D721Med (cell line): ENCODE data around the gene DDX47.

Source experiments
- DNase-seq: peaks from one replicate; pipeline ENCODE4 v3.0.0; 2011; ENCODE audit warnings: low spot score; ENCODE audit not compliant: insufficient read length
- FAIRE-seq: peaks from 2 replicates; lab custom pipeline; 2011; peaks lifted over from hg19 to GRCh38; lab: Jason Lieb, UNC
- TF ChIP-seq, protein P1 (sequence below): IDR thresholded peaks from 2 replicates; pipeline ENCODE4 v1.5.1; 2012; ENCODE audit warnings: mild to moderate bottlenecking, control low read depth; ENCODE audit not compliant: insufficient read depth; ENCODE audit errors: missing control alignments

DDX47 gene

DNA sequence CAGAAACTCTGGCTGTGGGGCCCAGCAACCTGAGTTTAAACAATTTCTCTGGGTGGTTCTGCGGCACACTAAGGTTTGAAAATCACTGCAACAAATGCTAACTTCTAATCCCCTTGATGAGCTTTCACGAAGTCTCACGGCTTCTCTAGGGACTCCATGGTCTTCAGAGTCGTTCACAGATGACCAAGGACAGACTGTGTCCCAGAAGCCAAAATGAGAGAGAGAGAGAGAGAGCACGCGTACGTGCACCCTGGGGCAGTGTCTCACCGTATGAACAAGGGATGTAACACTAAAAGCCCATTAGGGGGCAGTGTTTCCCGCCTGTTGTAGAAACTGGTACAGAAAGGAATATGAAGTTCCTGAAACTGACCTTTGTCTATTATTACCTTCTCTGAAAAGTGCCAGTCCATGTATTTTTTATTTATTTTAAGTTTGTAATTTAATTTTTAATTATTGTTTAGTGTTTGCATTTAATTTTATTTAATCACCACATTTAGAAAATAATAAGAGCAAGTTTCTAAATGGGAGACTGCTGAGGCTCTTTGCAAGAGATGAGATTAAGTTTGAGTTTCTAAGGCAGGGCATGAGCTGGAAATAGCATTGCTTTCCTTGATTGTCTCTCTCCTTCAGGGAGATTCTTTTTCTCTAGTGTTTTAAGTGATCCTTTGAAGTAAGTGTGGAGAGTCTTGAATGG lies 24.3 kb upstream of the DDX47 start:
- FAIRE-seq, result no peak
- DNase-seq, result no peak
- TF ChIP-seq, protein P1, sequence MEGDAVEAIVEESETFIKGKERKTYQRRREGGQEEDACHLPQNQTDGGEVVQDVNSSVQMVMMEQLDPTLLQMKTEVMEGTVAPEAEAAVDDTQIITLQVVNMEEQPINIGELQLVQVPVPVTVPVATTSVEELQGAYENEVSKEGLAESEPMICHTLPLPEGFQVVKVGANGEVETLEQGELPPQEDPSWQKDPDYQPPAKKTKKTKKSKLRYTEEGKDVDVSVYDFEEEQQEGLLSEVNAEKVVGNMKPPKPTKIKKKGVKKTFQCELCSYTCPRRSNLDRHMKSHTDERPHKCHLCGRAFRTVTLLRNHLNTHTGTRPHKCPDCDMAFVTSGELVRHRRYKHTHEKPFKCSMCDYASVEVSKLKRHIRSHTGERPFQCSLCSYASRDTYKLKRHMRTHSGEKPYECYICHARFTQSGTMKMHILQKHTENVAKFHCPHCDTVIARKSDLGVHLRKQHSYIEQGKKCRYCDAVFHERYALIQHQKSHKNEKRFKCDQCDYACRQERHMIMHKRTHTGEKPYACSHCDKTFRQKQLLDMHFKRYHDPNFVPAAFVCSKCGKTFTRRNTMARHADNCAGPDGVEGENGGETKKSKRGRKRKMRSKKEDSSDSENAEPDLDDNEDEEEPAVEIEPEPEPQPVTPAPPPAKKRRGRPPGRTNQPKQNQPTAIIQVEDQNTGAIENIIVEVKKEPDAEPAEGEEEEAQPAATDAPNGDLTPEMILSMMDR, result peak; percentile 77

DNA sequence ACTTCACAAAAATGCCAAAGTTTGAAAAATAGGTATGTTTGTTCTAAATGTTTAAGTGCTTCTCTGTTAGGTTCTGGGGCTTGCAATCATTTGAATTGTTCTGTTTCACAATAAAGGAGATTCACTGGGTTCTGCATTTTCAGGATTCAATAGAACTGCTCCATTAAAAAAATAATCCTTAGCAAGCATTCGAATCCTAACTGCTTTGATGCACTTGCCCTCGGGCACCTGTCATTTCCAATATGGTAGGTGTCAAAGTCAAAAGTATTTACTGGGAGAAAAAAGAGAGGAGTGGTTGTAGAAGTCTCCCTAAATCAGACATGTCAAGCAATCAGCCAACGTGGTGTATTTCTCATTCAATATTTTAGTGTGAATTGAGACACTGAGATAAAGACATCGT lies 22.2 kb upstream of the DDX47 start:
- DNase-seq (no peak), FAIRE-seq (no peak)
- TF ChIP-seq, protein P1, result no peak

DNA sequence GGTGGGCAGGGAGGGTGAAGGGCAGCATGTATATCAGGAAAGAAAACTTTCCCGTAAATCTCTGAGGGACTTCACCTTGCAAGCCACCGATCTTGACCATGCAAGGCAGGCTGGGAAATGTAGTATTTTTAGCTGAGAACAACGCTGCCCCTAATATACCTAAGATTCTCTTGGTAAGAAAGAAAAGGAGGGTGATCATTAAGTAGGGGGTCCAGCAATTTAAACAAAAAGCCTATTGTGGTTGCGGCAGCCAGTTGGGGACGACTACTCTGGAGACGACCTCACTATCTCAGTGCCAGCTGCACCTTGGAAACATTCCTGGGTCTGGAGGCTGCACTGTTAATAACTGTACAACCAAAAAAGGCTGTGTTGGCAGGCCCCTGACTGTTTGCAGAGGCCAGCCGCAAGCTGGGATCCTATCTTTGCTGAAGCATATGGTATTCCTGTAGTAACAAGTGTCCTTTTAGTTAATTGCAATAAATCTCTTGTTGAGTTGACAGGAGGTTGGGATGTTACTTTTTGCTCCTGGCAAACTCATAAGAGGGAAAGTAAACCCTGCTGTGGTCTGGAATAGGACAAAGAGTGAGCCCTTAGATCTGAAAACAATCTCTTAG lies 21.3 kb upstream of the DDX47 start:
- DNase-seq (no peak), FAIRE-seq (no peak)
- TF ChIP-seq, protein P1, result no peak

DNA sequence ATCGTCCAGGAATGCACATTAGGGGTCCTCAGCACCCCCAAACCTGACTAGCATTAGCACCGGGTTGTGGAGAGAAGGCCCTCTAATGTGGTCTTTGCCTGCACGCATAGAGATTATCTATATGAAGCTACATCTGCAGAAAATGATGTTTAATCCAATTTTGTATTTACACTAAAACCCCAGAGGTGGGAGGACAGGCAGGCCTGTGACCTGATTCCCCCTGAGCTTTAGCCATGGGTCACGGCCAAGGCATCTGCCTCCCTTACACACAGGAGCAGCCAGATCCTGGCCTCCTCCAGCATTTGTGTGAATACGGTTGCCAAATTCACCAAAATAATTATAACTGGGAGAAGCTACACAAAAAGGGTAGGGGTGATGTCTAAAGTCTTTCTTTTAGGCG lies 20.7 kb upstream of the DDX47 start:
- FAIRE-seq (no peak), DNase-seq (no peak)

DNA sequence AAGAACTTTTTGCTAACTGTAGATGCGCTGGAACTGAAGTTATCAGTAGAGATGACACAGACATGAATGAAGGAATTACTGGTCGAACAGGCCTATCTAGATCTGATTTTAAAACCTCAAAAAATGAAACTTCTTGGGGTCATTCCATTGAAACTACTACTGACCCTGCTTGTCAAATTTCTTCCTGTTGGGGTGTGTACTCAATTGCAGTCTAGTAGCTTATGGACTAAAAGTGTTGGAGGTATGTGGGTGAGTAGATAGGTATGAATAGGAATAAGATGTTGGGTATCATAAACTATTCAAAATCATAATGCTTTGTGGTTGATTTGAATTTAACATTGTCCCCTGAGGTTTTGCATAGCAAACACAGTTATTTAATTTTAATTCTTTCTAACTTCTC lies 18.5 kb upstream of the DDX47 start:
- DNase-seq (no peak), FAIRE-seq (no peak)
- TF ChIP-seq, protein P1, result no peak

More for the DNA sequence above, 20.7 kb upstream of the DDX47 start:
- TF ChIP-seq, protein P1, result no peak

DNA sequence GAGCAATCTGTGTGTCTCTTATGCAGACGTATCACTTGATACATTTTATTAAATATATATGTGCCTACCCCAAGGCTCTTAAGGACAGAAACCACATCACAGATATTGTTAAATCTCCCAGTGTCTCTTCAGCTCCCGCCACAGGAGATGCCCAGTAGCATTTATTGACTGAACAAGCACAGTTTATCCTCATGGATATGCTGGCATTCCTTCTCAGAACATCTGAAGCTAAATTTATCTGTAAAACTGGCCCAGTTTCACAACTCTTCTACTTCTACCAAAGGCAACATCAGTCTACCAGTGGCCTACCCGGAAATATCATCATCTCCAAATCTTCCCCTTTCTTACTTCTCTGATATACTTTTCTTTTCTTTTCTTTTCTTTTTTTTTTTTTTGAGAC lies 17.0 kb upstream of the DDX47 start:
- DNase-seq (no peak), FAIRE-seq (no peak)

More for the DNA sequence above, 17.0 kb upstream of the DDX47 start:
- TF ChIP-seq, protein P1, result no peak
